Measurements from ENCODE around the gene MEGF6.

DNA sequence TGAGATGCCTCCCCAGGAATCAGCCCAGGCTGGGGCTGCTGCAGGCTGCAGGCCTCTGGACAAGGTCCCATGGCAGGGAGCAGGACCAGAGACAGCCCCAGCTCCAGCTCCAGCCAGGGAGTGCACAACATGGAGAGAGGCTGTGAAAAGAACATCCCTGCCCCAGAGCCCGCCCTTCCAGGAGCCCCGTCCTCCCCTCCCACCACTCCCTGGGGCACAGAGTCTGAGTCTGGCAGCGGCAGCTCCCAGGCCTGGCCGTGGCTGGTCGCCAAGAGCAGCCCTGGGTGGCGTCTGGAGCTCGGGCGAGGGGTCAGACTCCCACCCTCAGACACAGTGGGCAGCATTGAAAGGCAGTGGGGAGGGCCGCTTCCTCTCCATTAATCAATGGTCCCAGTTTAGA, 37.8 kb downstream of the MEGF6 start:
- TF ChIP-seq, protein P1, sequence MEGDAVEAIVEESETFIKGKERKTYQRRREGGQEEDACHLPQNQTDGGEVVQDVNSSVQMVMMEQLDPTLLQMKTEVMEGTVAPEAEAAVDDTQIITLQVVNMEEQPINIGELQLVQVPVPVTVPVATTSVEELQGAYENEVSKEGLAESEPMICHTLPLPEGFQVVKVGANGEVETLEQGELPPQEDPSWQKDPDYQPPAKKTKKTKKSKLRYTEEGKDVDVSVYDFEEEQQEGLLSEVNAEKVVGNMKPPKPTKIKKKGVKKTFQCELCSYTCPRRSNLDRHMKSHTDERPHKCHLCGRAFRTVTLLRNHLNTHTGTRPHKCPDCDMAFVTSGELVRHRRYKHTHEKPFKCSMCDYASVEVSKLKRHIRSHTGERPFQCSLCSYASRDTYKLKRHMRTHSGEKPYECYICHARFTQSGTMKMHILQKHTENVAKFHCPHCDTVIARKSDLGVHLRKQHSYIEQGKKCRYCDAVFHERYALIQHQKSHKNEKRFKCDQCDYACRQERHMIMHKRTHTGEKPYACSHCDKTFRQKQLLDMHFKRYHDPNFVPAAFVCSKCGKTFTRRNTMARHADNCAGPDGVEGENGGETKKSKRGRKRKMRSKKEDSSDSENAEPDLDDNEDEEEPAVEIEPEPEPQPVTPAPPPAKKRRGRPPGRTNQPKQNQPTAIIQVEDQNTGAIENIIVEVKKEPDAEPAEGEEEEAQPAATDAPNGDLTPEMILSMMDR (IDR thresholded peaks at IDR 0.05): no peak
- no peak for TF ChIP-seq POLR2A (IDR thresholded peaks at IDR 0.05)

Measured in uterus (tissue), 2 donors.